SH-SY5Y (cell line): Measurements from ENCODE around the gene CAMK2A.

Experiments used
- GATA2 ChIP-seq: IDR thresholded peaks from 2 replicates; pipeline ENCODE4 v1.6.1; 2011; ENCODE audit warnings: mild to moderate bottlenecking, low read depth, low read length
- GATA3 ChIP-seq: IDR thresholded peaks from 2 replicates; pipeline ENCODE4 v1.6.1; 2011; ENCODE audit warnings: low read depth, mild to moderate bottlenecking, low read length, moderate library complexity

- TF ChIP-seq GATA3 (no peak), GATA2 (no peak)
Observed at GRCh38 chr5:150257424-150257823, 32.1 kb downstream of the CAMK2A start.
